GM21786 (cell line): ENCODE results near the gene S100A8.
"Not testable (repeated sequence)": the region's sequence is repeated elsewhere in the genome, so short reads cannot be mapped to it uniquely, and the experiment has no call there.

ENCODE experiments used
- ATAC-seq: cut with Tn5 transposase; IDR thresholded peaks from one replicate; pipeline ENCODE4 v1.9.1; 2021; ENCODE audit not compliant: unreplicated experiment

The S100A8 gene

GRCh38 chr1:153390938-153391710 lies at the start of gene S100A8:
Gene S100A8 (minus strand): TSS chr1:153391073. CDS start chr1:153390535, 538 bp downstream.
- no peak for ATAC-seq

- no peak for ATAC-seq
Measured at GRCh38 chr1:153439273-153439672, 48.4 kb upstream of the S100A8 start.

DNA sequence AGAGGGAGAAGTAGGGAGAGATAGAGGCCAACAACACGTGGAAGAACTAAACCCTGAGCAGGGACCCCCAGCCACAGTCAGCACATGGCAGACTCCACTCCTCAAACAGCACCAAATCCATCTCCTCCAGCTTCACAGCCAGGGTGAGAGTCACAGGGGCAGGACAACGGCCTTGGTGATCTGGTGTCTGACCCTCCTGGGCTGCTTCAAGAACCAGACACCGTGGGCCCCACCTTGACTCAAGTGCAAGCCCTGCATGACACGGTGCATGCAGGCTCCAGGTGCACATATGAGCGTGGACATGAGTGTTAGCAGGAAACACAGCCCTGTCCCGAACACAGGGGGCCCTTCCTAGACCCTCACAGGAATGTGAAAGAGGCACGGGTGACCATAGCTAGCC lies 47.7 kb upstream of the S100A8 start:
- ATAC-seq = no peak

- ATAC-seq = no peak
Measured at GRCh38 chr1:153437236-153437635, 46.4 kb upstream of the S100A8 start.

GRCh38 chr1:153434746-153435455 lies 44.0 kb upstream of the S100A8 start:
- no peak for ATAC-seq

GRCh38 chr1:153432874-153433681 lies 42.2 kb upstream of the S100A8 start:
- no peak for ATAC-seq

GRCh38 chr1:153431928-153432327 lies 41.1 kb upstream of the S100A8 start:
- no peak for ATAC-seq

DNA sequence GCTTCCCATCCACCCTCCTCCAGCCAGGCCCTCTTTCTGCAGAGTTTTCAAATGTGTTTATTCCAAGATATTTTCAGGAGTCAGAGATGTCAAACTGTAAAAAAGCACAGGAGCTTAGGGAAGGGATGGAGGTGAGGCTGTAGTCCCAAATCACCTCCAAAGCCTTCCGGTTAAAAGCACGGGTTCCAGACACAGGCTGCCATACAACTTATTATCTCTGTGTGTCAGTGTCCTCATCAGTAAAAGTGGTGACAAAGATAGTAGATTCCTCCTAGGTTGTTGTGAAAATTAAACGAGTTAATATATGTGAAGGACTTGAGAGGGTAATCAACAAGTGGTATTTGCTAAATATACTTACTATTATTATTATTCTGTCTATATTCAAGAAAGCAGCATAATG lies 40.6 kb upstream of the S100A8 start:
- no peak for ATAC-seq

- ATAC-seq = no peak
Measured at GRCh38 chr1:153431002-153431401, 40.1 kb upstream of the S100A8 start.

DNA sequence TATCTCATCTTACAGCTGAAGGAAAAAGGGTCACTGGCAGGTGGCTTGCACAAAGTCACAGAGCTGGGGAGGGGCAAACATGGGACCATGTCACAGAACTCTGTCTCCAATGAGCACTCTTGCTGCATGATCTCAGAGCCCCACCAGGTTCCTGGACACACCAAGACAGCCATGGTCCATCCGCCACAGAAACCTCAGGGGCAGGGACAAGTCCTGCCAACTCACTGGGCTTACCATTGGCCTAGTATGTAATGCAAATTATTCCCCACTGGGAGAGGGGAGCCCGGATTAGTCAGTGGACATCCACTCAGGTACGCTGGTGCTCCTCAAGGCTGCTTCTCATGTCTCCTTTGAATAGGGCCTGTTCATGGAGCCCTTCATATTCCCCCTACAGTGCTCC lies 39.7 kb upstream of the S100A8 start:
- no peak for ATAC-seq

DNA sequence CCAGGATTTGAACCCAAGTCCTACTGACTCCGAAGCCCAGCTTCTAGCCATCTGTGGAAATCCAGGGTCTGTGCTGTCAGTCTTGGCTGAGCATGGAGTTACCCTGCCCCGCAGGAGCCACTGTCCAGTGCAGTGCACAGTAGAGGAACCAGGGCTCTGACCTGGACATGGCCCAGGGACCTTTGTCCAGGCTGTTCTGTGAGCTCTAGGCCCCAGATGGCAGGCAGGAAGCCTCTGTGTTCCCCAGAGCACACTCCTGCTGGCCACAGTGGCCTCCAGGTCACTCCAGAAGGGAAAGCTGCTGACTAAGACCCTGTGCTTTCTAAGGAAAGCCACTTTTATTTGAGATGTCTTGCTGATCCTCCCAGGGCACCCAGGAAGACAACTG lies 39.3 kb upstream of the S100A8 start:
- ATAC-seq = no peak

- ATAC-seq = no peak
Measured at GRCh38 chr1:153429266-153430165, 38.6 kb upstream of the S100A8 start.

- no peak for ATAC-seq
Measured at GRCh38 chr1:153428791-153429190, 37.9 kb upstream of the S100A8 start.

DNA sequence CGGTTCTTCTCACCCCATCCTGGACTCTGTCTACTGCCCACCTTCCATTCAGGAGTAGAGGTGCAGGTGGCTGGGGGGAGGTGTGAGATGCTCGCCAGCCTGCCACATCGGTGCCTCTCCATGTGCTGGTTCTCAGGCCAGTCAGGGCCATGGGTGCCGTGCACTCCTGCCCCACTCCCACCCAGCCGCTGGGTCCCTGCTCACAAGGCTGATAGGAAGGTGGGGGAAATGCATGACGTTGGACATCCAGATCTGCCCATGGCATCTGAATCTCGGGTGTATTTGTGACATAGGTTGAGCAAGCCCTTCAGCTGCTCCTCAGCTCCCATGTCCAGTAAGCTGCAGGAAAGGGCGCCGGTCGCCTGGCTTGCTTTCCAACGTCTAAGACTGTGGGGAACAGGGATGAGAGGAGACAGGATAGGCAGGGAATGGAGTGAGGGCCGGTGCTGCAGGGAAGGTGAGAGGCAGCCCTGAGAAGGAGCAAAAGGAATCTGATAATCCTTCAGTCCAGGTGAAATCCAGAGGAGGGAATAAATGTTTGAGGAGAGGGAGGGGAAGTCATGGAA lies 37.3 kb upstream of the S100A8 start:
- ATAC-seq = no peak

GRCh38 chr1:153426809-153427208 lies 35.9 kb upstream of the S100A8 start:
- ATAC-seq = no peak

DNA sequence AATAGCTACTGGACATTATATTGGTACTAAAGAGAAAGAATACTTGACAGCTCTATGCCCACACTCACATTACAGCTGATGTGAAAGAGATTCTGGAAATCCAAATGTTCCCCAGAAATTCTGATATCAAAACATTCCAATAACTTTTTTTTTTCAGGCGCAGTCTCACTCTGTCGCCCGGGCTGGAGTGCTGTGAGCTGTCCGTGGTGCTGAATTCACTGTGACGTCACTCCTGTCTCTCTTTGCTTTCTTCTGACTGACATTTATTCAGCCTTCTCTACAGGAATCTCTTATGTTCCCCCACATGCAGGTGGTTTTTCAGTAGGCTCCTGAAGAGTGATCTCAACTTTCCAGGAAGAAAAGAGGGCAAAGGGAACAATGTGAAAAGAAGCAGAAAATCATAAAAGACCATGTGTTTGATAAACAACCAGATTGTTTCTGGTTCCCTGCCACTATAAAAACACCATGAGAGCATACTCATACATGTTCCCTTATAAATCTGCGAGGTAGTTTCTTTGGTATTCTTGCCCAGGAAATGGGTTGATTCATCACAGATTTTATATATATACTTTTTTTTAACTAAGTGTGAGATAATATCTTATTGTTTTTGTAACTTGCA lies 31.7 kb upstream of the S100A8 start:
- no peak for ATAC-seq

- no peak for ATAC-seq
Measured at GRCh38 chr1:153420306-153420705, 29.4 kb upstream of the S100A8 start.

GRCh38 chr1:153419436-153419793 lies 28.5 kb upstream of the S100A8 start:
- not testable (repeated sequence) for ATAC-seq

GRCh38 chr1:153418758-153419435 lies 28.0 kb upstream of the S100A8 start:
- not testable (repeated sequence) for ATAC-seq
